Transverse colon (tissue), 3 donors: ENCODE results near the gene DACT2.

Experiments used
- CTCF ChIP-seq, 5 experiments: fragments of 200-600 bp in 3 of 5; fragments of 450-650 bp in 2 of 5; sonication (generic) in 3 of 5; IDR thresholded peaks; 1 replicate in 2 of 5; 2 replicates in 3 of 5; pipeline ENCODE4 v1.5.1; 2016 to 2017; ENCODE audit warnings: antibody characterized with exemption in 5 of 5, inconsistent platforms in 3 of 5, mild to moderate bottlenecking in 2 of 5, moderate library complexity in 1 of 5
- EP300 ChIP-seq: sonication (generic); formaldehyde crosslinking; IDR thresholded peaks from one replicate; pipeline ENCODE4 v1.6.1; 2017; ENCODE audit warnings: antibody characterized with exemption, low read depth
- POLR2A ChIP-seq: fragments of 450-650 bp; IDR thresholded peaks from one replicate; pipeline ENCODE4 v1.6.1; 2016; ENCODE audit warnings: antibody characterized with exemption, mild to moderate bottlenecking, moderate library complexity

GRCh38 chr6:168307695-168308021, 11.9 kb downstream of the DACT2 start:
- no peak for TF ChIP-seq CTCF (IDR thresholded peaks at IDR 0.05)
- TF ChIP-seq EP300: no peak
- no peak for TF ChIP-seq POLR2A
